Testis (tissue), 3 donors: ENCODE results near the gene RSL1D1. TPM values are rescaled to one million over a fixed set of nuclear protein-coding genes. Genes with fewer than 3 reads are reported as not detected.

ENCODE experiments used
- DNase-seq: peaks from one replicate; pipeline ENCODE4 v3.0.0-alpha.2; 2019
- H3K27ac ChIP-seq, 2 donors: fragments of 200-600 bp; sonication (generic); one replicate each; pipeline ENCODE4 v1.5.1; 2019
- H3K27me3 ChIP-seq: fragments of 200-600 bp; sonication (generic); one replicate; pipeline ENCODE4 v1.5.1; 2019
- H3K36me3 ChIP-seq: fragments of 200-600 bp; sonication (generic); one replicate; pipeline ENCODE4 v1.5.1; 2017; ENCODE audit warnings: low read depth; ENCODE audit errors: missing control alignments
- H3K4me1 ChIP-seq: fragments of 200-600 bp; sonication (generic); one replicate; pipeline ENCODE4 v1.5.1; 2019
- H3K4me3 ChIP-seq, 2 donors: fragments of 200-600 bp; sonication (generic); one replicate each; pipeline ENCODE4 v1.5.1; 2017 to 2019
- H3K9me3 ChIP-seq: fragments of 200-600 bp; sonication (generic); one replicate; pipeline ENCODE4 v1.5.1; 2017
- POLR2A ChIP-seq: fragments of 450-650 bp; IDR thresholded peaks from one replicate; pipeline ENCODE4 v1.6.1; 2017; ENCODE audit warnings: antibody characterized with exemption, mild to moderate bottlenecking, moderate library complexity
- WGBS, 2 donors: methylation state at CpG; one replicate each; pipeline ENCODE4 v1.1.5; 2018; 5-methylcytosine and 5-hydroxymethylcytosine counted together
- intact Hi-C: fragments of 100-400 bp; cut with DNase I; formaldehyde crosslinking; loops from one replicate; pipeline ENCODE4 v1.15.1; 2023; ENCODE audit warnings: low total_unique reads
- polyA plus RNA-seq: library from polyadenylated mRNA; stranded (reverse); fragments of 350-450 nt; fragmentation: Illumina TruSeq; extraction: RNeasy Lipid Tissue Mini Kit (QIAGEN cat#74804); gene quantifications from one replicate; pipeline ENCODE4 v1.2.3, GENCODE V29; 2014; ENCODE audit warnings: low read depth, low replicate concordance; ENCODE audit not compliant: insufficient read depth
- total RNA-seq, 2 donors: library from RNA; depleted of rRNA; stranded (reverse); fragments of >200 nt; gene quantifications; one replicate each; pipeline ENCODE4 v1.2.3, GENCODE V29; 2016
- TF ChIP-seq, protein P1 (sequence below), 3 experiments: fragments of 450-650 bp in 2 of 3; fragments of 200-600 bp in 1 of 3; sonication (generic) in 1 of 3; IDR thresholded peaks; one replicate each; pipeline ENCODE4 v1.5.1; 2016 to 2019; ENCODE audit warnings: antibody characterized with exemption in 3 of 3, mild to moderate bottlenecking in 2 of 3, moderate library complexity in 1 of 3

RSL1D1 gene
- total and polyA plus RNA-seq, 3 donors from 2014 or later: 79.3 to 101 (median 97.6) TPM

DNA sequence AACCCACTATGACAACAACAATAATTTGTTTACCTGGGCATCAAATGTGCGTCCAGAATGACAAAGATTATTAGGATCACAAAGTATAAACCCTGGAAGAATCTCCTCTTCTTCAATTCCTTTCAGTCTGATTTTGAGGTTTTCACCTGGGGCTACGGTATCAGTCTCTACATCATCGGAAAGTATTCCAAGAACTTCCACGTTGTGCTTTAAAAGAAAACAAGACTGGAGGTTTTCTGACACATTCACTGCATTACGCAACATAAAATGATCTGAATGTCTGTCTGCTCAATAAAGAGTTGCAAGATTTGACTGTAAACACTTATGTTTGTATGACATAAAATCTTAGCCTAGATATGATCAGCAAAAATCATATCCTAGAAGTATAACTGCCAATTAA lies 26.0 kb upstream of the RSL1D1 start:
- TF ChIP-seq POLR2A: no peak
- TF ChIP-seq, protein P1, sequence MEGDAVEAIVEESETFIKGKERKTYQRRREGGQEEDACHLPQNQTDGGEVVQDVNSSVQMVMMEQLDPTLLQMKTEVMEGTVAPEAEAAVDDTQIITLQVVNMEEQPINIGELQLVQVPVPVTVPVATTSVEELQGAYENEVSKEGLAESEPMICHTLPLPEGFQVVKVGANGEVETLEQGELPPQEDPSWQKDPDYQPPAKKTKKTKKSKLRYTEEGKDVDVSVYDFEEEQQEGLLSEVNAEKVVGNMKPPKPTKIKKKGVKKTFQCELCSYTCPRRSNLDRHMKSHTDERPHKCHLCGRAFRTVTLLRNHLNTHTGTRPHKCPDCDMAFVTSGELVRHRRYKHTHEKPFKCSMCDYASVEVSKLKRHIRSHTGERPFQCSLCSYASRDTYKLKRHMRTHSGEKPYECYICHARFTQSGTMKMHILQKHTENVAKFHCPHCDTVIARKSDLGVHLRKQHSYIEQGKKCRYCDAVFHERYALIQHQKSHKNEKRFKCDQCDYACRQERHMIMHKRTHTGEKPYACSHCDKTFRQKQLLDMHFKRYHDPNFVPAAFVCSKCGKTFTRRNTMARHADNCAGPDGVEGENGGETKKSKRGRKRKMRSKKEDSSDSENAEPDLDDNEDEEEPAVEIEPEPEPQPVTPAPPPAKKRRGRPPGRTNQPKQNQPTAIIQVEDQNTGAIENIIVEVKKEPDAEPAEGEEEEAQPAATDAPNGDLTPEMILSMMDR (IDR thresholded peaks at IDR 0.05): no peak
- no peak for DNase-seq
- intact Hi-C loops: no loop called here
- no peaks in the 10 kb centered on the region for H3K27me3 ChIP-seq
- H3K4me1 ChIP-seq: peaks cover 5% of the 10 kb centered on the region
- H3K4me3 ChIP-seq: no peak overlapping the region
- no peaks in the 10 kb centered on the region for H3K36me3 ChIP-seq
- H3K9me3 ChIP-seq: no peaks in the 10 kb centered on the region
- WGBS, 2 donors: 88 to 90% methylated on average over 5 of the region's 5 CpGs
- no peak overlapping the region for H3K27ac ChIP-seq

DNA sequence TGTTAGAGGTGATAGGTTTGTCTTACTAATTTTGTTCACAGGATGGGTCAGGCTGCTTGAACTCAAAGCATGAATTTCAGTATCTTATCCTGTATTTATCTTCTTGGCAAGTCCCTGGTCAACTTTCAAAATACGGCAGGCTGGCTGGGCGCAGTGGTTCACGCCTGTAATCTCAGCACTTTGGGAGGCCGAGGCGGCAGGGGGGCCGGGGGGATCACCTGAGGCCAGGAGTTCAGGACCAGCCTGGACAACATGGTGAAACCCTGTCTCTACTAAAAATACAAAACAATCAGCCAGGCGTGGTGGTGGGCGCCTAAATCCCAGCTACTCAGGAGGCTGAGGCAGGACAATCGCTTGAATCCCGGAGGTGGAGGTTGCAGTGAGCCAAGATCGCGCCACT lies 25.0 kb upstream of the RSL1D1 start:
- DNase-seq: no peak
- Histone ChIP-seq H3K27ac (no peak overlapping the region), H3K27me3 (no peaks in the 10 kb centered on the region), H3K4me3 (no peak overlapping the region), H3K36me3 (no peaks in the 10 kb centered on the region), H3K9me3 (no peaks in the 10 kb centered on the region), H3K4me1 (peaks cover 14% of the 10 kb centered on the region)
- WGBS, 2 donors: 87 to 91% methylated on average over 12 of the region's 12 CpGs
- no peak for TF ChIP-seq POLR2A
- TF ChIP-seq, protein P1 (IDR thresholded peaks at IDR 0.05): no peak
- intact Hi-C loops: no loop called here

DNA sequence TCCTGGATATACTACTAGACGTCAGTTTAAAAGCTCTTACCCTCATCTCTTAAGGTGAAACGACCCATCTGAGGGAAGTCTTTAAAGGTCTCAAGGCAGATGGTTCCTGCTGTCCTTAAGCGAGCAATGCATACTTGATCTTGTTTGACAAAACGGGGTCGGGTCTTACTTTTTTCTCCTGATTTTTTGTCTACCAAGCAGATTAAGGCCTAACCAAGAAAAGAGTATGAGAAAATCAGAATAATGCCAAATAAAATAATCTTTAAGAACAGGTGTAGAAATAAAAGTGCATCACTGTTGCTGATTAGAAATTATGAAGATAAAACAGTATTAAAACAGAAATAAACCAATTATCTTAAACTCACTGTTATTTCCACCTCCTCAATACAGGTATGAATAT lies 24.4 kb upstream of the RSL1D1 start:
- no peaks in the 10 kb centered on the region for H3K9me3 ChIP-seq
- TF ChIP-seq, protein P1 (IDR thresholded peaks at IDR 0.05): no peak
- TF ChIP-seq POLR2A: no peak
- no peak overlapping the region for H3K4me3 ChIP-seq
- H3K27ac ChIP-seq: no peak overlapping the region
- H3K36me3 ChIP-seq: no peaks in the 10 kb centered on the region
- WGBS, 2 donors: 80 to 87% methylated on average over 5 of the region's 5 CpGs
- peaks cover 18% of the 10 kb centered on the region for H3K4me1 ChIP-seq
- DNase-seq: no peak
- H3K27me3 ChIP-seq: no peaks in the 10 kb centered on the region
- intact Hi-C loops: no loop called here

- Histone ChIP-seq H3K9me3 (no peaks in the 10 kb centered on the region), H3K4me3 (no peak overlapping the region), H3K27me3 (no peaks in the 10 kb centered on the region), H3K27ac (no peak overlapping the region), H3K4me1 (peaks cover 18% of the 10 kb centered on the region), H3K36me3 (no peaks in the 10 kb centered on the region)
- peak; percentile 38 for DNase-seq
- WGBS, 2 donors: 27 to 34% methylated on average over 7 of the region's 7 CpGs
- TF ChIP-seq, protein P1 (IDR thresholded peaks at IDR 0.05): no peak
- no peak for TF ChIP-seq POLR2A
- intact Hi-C loops: no loop called here
Measured at GRCh38 chr16:11871193-11871592, 19.9 kb upstream of the RSL1D1 start.

DNA sequence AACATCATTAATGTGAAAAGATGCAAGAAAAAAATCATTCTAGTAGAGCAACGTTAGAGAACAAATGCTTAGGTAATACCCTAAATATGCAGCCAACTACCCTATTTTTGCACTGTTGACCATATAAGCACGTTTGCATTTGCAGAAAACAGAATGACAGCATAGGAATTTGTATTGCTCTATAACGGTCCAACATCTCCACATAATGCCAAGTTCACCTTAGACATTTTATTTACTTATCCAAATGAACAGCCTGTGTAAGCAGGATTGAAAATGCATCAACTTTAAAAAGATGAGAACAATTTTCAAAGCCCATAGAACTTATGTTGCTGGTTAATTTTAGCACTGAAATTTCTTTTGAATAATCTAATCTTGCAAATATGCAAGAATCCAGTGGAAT lies 19.1 kb upstream of the RSL1D1 start:
- Histone ChIP-seq H3K4me1 (peaks cover 18% of the 10 kb centered on the region), H3K36me3 (no peaks in the 10 kb centered on the region), H3K4me3 (no peak overlapping the region), H3K27ac (no peak overlapping the region), H3K9me3 (no peaks in the 10 kb centered on the region), H3K27me3 (no peaks in the 10 kb centered on the region)
- DNase-seq: no peak
- WGBS, 2 donors: 31 to 44% methylated on average over 3 of the region's 3 CpGs
- intact Hi-C loops: no loop called here
- TF ChIP-seq, protein P1 (IDR thresholded peaks at IDR 0.05): no peak
- no peak for TF ChIP-seq POLR2A
